OCI-LY7 (cell line): ENCODE data around the gene LATS1. TPM values are rescaled to one million over a fixed set of nuclear protein-coding genes. Genes with fewer than 3 reads are reported as not detected.

Experiments
- BruUV-seq: library from RNA; stranded (reverse); fragments of 400-500 nt; replicated peaks from 2 replicates; lab custom pipeline; 2021; lab: Mats Ljungman, UMichigan
- CTCF ChIA-PET: fragments of 300-600 bp; sonication (Branson Sonifier 250); formaldehyde crosslinking; loops from one replicate; lab custom pipeline; 2022; ENCODE audit warnings: antibody characterized with exemption; ENCODE audit not compliant: unreplicated experiment; lab: Charles Lee
- POLR2A ChIA-PET: fragments of 300-600 bp; sonication (Branson Sonifier 250); formaldehyde crosslinking; loops from one replicate; lab custom pipeline; 2022; ENCODE audit warnings: antibody characterized with exemption; lab: Charles Lee
- DNase-seq: peaks from one replicate; pipeline ENCODE4 v3.0.0-alpha.2; 2015; ENCODE audit warnings: low spot score
- H2AFZ ChIP-seq: fragments of 200-600 bp; sonication (generic), shearing (Covaris generic); 2 replicates; pipeline ENCODE4 v1.6.1; 2014; ENCODE audit warnings: mild to moderate bottlenecking, antibody characterized with exemption, low read length, moderate library complexity
- H3K27ac ChIP-seq: fragments of 200-600 bp; sonication (generic); 2 replicates; pipeline ENCODE4 v1.5.1; 2014; ENCODE audit warnings: mixed run types, low read depth, mild to moderate bottlenecking, moderate library complexity, low read length, inconsistent platforms; ENCODE audit not compliant: poor library complexity, severe bottlenecking
- H3K36me3 ChIP-seq: fragments of 200-600 bp; sonication (generic); 2 replicates; pipeline ENCODE4 v1.6.1; 2014; ENCODE audit warnings: mild to moderate bottlenecking, antibody characterized with exemption, low read length, moderate library complexity, mixed read lengths; ENCODE audit not compliant: insufficient read depth
- H3K4me1 ChIP-seq: fragments of 200-600 bp; sonication (generic); 2 replicates; pipeline ENCODE4 v1.5.1; 2014; ENCODE audit warnings: mild to moderate bottlenecking, low read length; ENCODE audit not compliant: insufficient read depth, poor library complexity, severe bottlenecking
- H3K4me2 ChIP-seq: fragments of 200-600 bp; sonication (generic); 2 replicates; pipeline ENCODE4 v1.6.1; 2014; ENCODE audit warnings: mild to moderate bottlenecking, low read length
- H3K4me3 ChIP-seq: fragments of 200-600 bp; sonication (generic); 2 replicates; pipeline ENCODE4 v1.5.1; 2014; ENCODE audit warnings: mild to moderate bottlenecking, low read depth, low read length; ENCODE audit not compliant: poor library complexity, severe bottlenecking
- H3K79me2 ChIP-seq: fragments of 200-600 bp; sonication (generic); 2 replicates; pipeline ENCODE4 v1.6.1; 2016; ENCODE audit warnings: low read depth, mild to moderate bottlenecking, low read length, moderate library complexity, mixed read lengths; ENCODE audit not compliant: insufficient read depth
- H3K9me2 ChIP-seq: fragments of 200-600 bp; sonication (generic); 2 replicates; pipeline ENCODE4 v1.6.1; 2016; ENCODE audit warnings: mild to moderate bottlenecking, low read length, mixed read lengths; ENCODE audit not compliant: insufficient read depth
- H3K9me3 ChIP-seq: fragments of 200-600 bp; sonication (generic); 2 replicates; pipeline ENCODE4 v1.6.1; 2014; ENCODE audit warnings: mild to moderate bottlenecking, mixed run types, low read length, mixed read lengths
- H4K20me1 ChIP-seq: fragments of 200-600 bp; sonication (generic); 2 replicates; pipeline ENCODE4 v1.6.1; 2014; ENCODE audit warnings: mild to moderate bottlenecking, antibody characterized with exemption, low read length, moderate library complexity, mixed read lengths; ENCODE audit not compliant: insufficient read depth
- CTCF ChIP-seq: fragments of 200-600 bp; sonication (generic); conservative IDR thresholded peaks from 2 replicates; pipeline ENCODE4 v1.5.1; 2014; ENCODE audit warnings: mild to moderate bottlenecking, antibody characterized with exemption, low read length, moderate library complexity, mixed read lengths
- EZH2phosphoT487 ChIP-seq: fragments of 200-600 bp; sonication (generic); IDR thresholded peaks from 2 replicates; pipeline ENCODE4 v1.6.1; 2018; ENCODE audit warnings: low read depth, borderline replicate concordance, mild to moderate bottlenecking, mixed run types, antibody characterized with exemption, low read length, moderate library complexity, mixed read lengths
- intact Hi-C: fragments of 100-400 bp; cut with micrococcal nuclease; formaldehyde crosslinking; loops from one replicate; pipeline ENCODE4 v1.10.0; 2022; ENCODE audit not compliant: unreplicated experiment
- total RNA-seq, 2 experiments: library from RNA; depleted of rRNA in 1 of 2; stranded (reverse); fragments of >200 nt in 1 of 2; shearing (Covaris generic) in 1 of 2; gene quantifications; 2 replicates each; pipeline ENCODE4 v1.2.3, GENCODE V29; 2014 to 2022

LATS1 gene
- total RNA-seq, 2 experiments from 2014 or later, result 23.1 to 30.3 TPM

- no peak overlapping the region for H3K27ac ChIP-seq
- no TSS peak for BruUV-seq
- intact Hi-C loops, result loop anchor here (2.0 kb wide), 1 partner anchor 13 kb away; no protein-coding TSS in a partner anchor
- no peak overlapping the region for H3K4me3 ChIP-seq
- H2AFZ ChIP-seq, result no peak overlapping the region
- ChIA-PET CTCF (no interaction called here), POLR2A (no interaction called here)
- DNase-seq, result no peak
- no peaks in the 10 kb centered on the region for H4K20me1 ChIP-seq
- no peaks in the 10 kb centered on the region for H3K9me2 ChIP-seq
- no peaks in the 10 kb centered on the region for H3K9me3 ChIP-seq
- no peak overlapping the region for H3K4me2 ChIP-seq
- H3K36me3 ChIP-seq, result peaks cover 90% of the 10 kb centered on the region
- TF ChIP-seq CTCF, result no peak
- no peak for TF ChIP-seq EZH2phosphoT487
- no peaks in the 10 kb centered on the region for H3K79me2 ChIP-seq
- no peaks in the 10 kb centered on the region for H3K4me1 ChIP-seq
Measured at GRCh38 chr6:149727793-149728498, 10.0 kb upstream of the LATS1 start.

GRCh38 chr6:149725785-149726184, 7.9 kb upstream of the LATS1 start:
- BruUV-seq, result no TSS peak
- ChIA-PET POLR2A (interaction anchor here (0.6 to 1.0 kb wide), 2 partner anchors 20 to 39 kb away, joined by 3 read pairs; no protein-coding TSS in a partner anchor), CTCF (no interaction called here)
- Histone ChIP-seq H3K4me1 (no peaks in the 10 kb centered on the region), H3K9me2 (no peaks in the 10 kb centered on the region), H3K4me3 (no peak overlapping the region), H4K20me1 (no peaks in the 10 kb centered on the region), H3K79me2 (no peaks in the 10 kb centered on the region), H2AFZ (no peak overlapping the region), H3K36me3 (peaks cover 80% of the 10 kb centered on the region), H3K4me2 (no peak overlapping the region), H3K27ac (no peak overlapping the region), H3K9me3 (no peaks in the 10 kb centered on the region)
- TF ChIP-seq CTCF (no peak), EZH2phosphoT487 (no peak)
- DNase-seq, result no peak
- intact Hi-C loops, result loop anchor here (2.0 kb wide), 3 partner anchors 15 to 201 kb away; no protein-coding TSS in a partner anchor
